Measurements from ENCODE around the gene LSG1. TPM values are rescaled to one million over a fixed set of nuclear protein-coding genes. Genes with fewer than 3 reads are reported as not detected.

The LSG1 gene
- total and polyA plus RNA-seq, 10 of the 15 experiments (the other 5 are each of a cell fraction or from before 2014, with no cell fraction given): 14.3 to 75.6 (median 54.4) TPM

GRCh38 chr3:194718079-194718478 is 46.1 kb upstream of the LSG1 start:
- POLR2A ChIA-PET: interaction anchor here (0.6 kb wide), 1 partner anchor 1258 kb away, joined by 3 read pairs; no protein-coding TSS in a partner anchor
- H3K27ac ChIP-seq (ENCODE audit: control insufficient read depth, insufficient read depth): no peak overlapping the region
- BruUV-seq (replicated peaks): no TSS peak
- no peak overlapping the region for H3K4me3 ChIP-seq
- intact Hi-C loops (cut with micrococcal nuclease; ENCODE audit: unreplicated experiment) (no loop called here), in situ Hi-C loops (cut with MboI) (no loop called here)
- no peak overlapping the region for H3K9ac ChIP-seq (ENCODE audit: control insufficient read depth, insufficient read depth, low read length)
- CTCF ChIA-PET: interaction anchor here (0.9 kb wide), 1 partner anchor 35 kb away, joined by 3 read pairs; no protein-coding TSS in a partner anchor
- no peak overlapping the region for H3K4me2 ChIP-seq (ENCODE audit: control insufficient read depth, insufficient read depth)
- H3K4me1 ChIP-seq (ENCODE audit: control insufficient read depth, insufficient read depth, low read length): no peaks in the 10 kb centered on the region
- H3K27me3 ChIP-seq (replicated peaks in 1 of 2; ENCODE audit: control insufficient read depth in 2 of 2, insufficient read depth in 2 of 2, low read length in 1 of 2): peaks cover 0 to under 1% of the 10 kb centered on the region in 2 experiments; a peak in 2 of 4 replicates
- 46% methylated on average over 2 of the region's 2 CpGs for WGBS (ENCODE audit: insufficient coverage, insufficient replicate concordance, low lambda C conversion rate, missing lambda C conversion rate)
- H3K9me3 ChIP-seq (replicated peaks; ENCODE audit: control insufficient read depth, insufficient read depth, low read length): no peaks in the 10 kb centered on the region
- H3K79me2 ChIP-seq (ENCODE audit: control insufficient read depth, insufficient read depth, low read length): no peaks in the 10 kb centered on the region
- no peaks in the 10 kb centered on the region for H4K20me1 ChIP-seq (ENCODE audit: control insufficient read depth, insufficient read depth)
- no peak for ATAC-seq
- TF ChIP-seq BACH1 (IDR thresholded peaks at IDR 0.05; ENCODE audit: borderline replicate concordance) (no peak), ZNF274 (IDR thresholded peaks at IDR 0.05; ENCODE audit: insufficient read depth, insufficient read length) (no peak), NFIC (IDR thresholded peaks at IDR 0.05; ENCODE audit: low read depth, low read length) (no peak)
- SMC1A ChIA-PET (ENCODE audit: uncharacterized antibody, unreplicated experiment): no interaction called here
- no peak overlapping the region for H2AFZ ChIP-seq (ENCODE audit: control insufficient read depth, low read depth, low read length)
- no peak for FAIRE-seq
- H3K36me3 ChIP-seq (ENCODE audit: control insufficient read depth in 2 of 2, insufficient read depth in 2 of 2, low read length in 1 of 2): no peaks in the 10 kb centered on the region
- RAD21 ChIA-PET (ENCODE audit: unreplicated experiment): interaction anchor here (1.0 kb wide), 1 partner anchor 123 kb away, joined by 3 read pairs; no protein-coding TSS in a partner anchor
- no peak for DNase-seq (ENCODE audit: low read depth, low spot score)

- no peak overlapping the region for H2AFZ ChIP-seq (ENCODE audit: control insufficient read depth, low read depth, low read length)
- no peak for TF ChIP-seq CREM (IDR thresholded peaks at IDR 0.05; ENCODE audit: low read depth)
- TF ChIP-seq, protein P1, sequence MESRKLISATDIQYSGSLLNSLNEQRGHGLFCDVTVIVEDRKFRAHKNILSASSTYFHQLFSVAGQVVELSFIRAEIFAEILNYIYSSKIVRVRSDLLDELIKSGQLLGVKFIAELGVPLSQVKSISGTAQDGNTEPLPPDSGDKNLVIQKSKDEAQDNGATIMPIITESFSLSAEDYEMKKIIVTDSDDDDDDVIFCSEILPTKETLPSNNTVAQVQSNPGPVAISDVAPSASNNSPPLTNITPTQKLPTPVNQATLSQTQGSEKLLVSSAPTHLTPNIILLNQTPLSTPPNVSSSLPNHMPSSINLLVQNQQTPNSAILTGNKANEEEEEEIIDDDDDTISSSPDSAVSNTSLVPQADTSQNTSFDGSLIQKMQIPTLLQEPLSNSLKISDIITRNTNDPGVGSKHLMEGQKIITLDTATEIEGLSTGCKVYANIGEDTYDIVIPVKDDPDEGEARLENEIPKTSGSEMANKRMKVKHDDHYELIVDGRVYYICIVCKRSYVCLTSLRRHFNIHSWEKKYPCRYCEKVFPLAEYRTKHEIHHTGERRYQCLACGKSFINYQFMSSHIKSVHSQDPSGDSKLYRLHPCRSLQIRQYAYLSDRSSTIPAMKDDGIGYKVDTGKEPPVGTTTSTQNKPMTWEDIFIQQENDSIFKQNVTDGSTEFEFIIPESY (IDR thresholded peaks at IDR 0.05): no peak
- no peak for TF ChIP-seq STAT3 (IDR thresholded peaks at IDR 0.05; ENCODE audit: low read depth, low read length)
- no peak for TF ChIP-seq CHD1 (IDR thresholded peaks at IDR 0.05; ENCODE audit: low read depth, low read length)
- TF ChIP-seq, protein P2, sequence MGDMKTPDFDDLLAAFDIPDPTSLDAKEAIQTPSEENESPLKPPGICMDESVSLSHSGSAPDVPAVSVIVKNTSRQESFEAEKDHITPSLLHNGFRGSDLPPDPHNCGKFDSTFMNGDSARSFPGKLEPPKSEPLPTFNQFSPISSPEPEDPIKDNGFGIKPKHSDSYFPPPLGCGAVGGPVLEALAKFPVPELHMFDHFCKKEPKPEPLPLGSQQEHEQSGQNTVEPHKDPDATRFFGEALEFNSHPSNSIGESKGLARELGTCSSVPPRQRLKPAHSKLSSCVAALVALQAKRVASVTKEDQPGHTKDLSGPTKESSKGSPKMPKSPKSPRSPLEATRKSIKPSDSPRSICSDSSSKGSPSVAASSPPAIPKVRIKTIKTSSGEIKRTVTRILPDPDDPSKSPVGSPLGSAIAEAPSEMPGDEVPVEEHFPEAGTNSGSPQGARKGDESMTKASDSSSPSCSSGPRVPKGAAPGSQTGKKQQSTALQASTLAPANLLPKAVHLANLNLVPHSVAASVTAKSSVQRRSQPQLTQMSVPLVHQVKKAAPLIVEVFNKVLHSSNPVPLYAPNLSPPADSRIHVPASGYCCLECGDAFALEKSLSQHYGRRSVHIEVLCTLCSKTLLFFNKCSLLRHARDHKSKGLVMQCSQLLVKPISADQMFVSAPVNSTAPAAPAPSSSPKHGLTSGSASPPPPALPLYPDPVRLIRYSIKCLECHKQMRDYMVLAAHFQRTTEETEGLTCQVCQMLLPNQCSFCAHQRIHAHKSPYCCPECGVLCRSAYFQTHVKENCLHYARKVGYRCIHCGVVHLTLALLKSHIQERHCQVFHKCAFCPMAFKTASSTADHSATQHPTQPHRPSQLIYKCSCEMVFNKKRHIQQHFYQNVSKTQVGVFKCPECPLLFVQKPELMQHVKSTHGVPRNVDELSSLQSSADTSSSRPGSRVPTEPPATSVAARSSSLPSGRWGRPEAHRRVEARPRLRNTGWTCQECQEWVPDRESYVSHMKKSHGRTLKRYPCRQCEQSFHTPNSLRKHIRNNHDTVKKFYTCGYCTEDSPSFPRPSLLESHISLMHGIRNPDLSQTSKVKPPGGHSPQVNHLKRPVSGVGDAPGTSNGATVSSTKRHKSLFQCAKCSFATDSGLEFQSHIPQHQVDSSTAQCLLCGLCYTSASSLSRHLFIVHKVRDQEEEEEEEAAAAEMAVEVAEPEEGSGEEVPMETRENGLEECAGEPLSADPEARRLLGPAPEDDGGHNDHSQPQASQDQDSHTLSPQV (IDR thresholded peaks at IDR 0.05): no peak
- TF ChIP-seq POLR2AphosphoS5 (IDR thresholded peaks at IDR 0.05; ENCODE audit: low read length): no peak
- TF ChIP-seq SP1 (IDR thresholded peaks at IDR 0.05; ENCODE audit: low read depth, low read length): no peak
- TF ChIP-seq NBN (IDR thresholded peaks at IDR 0.05): no peak
- TF ChIP-seq YBX1 (IDR thresholded peaks at IDR 0.05): no peak
Measured at GRCh38 chr3:194715022-194715800, 43.2 kb upstream of the LSG1 start.

More at GRCh38 chr3:194715022-194715800, 43.2 kb upstream of the LSG1 start:
- H3K36me3 ChIP-seq (ENCODE audit: control insufficient read depth in 2 of 2, insufficient read depth in 2 of 2, low read length in 1 of 2): no peaks in the 10 kb centered on the region
- no peaks in the 10 kb centered on the region for H3K79me2 ChIP-seq (ENCODE audit: control insufficient read depth, insufficient read depth, low read length)
- H3K27ac ChIP-seq (ENCODE audit: control insufficient read depth, insufficient read depth): no peak overlapping the region
- no peaks in the 10 kb centered on the region; a peak in 2 of 4 replicates for H3K27me3 ChIP-seq (replicated peaks in 1 of 2; ENCODE audit: control insufficient read depth in 2 of 2, insufficient read depth in 2 of 2, low read length in 1 of 2)
- ChIA-PET SMC1A (ENCODE audit: uncharacterized antibody, unreplicated experiment) (interaction anchor here (1.0 kb wide), 1 partner anchor 33 kb away, joined by 3 read pairs; no protein-coding TSS in a partner anchor), RAD21 (ENCODE audit: unreplicated experiment) (no interaction called here), CTCF (interaction anchor here (0.7 kb wide), 1 partner anchor 198 kb away, joined by 3 read pairs; no protein-coding TSS in a partner anchor), POLR2A (no interaction called here)
- H3K4me1 ChIP-seq (ENCODE audit: control insufficient read depth, insufficient read depth, low read length): no peaks in the 10 kb centered on the region
- 51% methylated on average over 8 of the region's 8 CpGs for WGBS (ENCODE audit: insufficient coverage, insufficient replicate concordance, low lambda C conversion rate, missing lambda C conversion rate)
- no peak overlapping the region for H3K4me3 ChIP-seq
- in situ Hi-C loops (cut with MboI) (no loop called here), intact Hi-C loops (cut with micrococcal nuclease; ENCODE audit: unreplicated experiment) (no loop called here)
- no peaks in the 10 kb centered on the region for H3K9me3 ChIP-seq (replicated peaks; ENCODE audit: control insufficient read depth, insufficient read depth, low read length)
- H3K9ac ChIP-seq (ENCODE audit: control insufficient read depth, insufficient read depth, low read length): no peak overlapping the region
- ATAC-seq (no peak), DNase-seq (ENCODE audit: low read depth, low spot score) (no peak), FAIRE-seq (no peak)
- no peaks in the 10 kb centered on the region for H4K20me1 ChIP-seq (ENCODE audit: control insufficient read depth, insufficient read depth)
- no peak overlapping the region for H3K4me2 ChIP-seq (ENCODE audit: control insufficient read depth, insufficient read depth)
- no TSS peak for BruUV-seq (replicated peaks)
